Transverse colon (tissue), 4 donors: Measurements from ENCODE around the gene JAK2. TPM values are rescaled to one million over a fixed set of nuclear protein-coding genes. Genes with fewer than 3 reads are reported as not detected.

ENCODE experiments used
- DNase-seq: peaks from one replicate; pipeline ENCODE4 v3.0.0-alpha.2; 2019
- H3K27ac ChIP-seq, 4 donors: fragments of 200-600 bp; sonication (generic); 2 replicates each; pipeline ENCODE4 v1.5.1; 2016 to 2018; ENCODE audit warnings: inconsistent platforms in 4 of 4
- H3K27me3 ChIP-seq: fragments of 200-600 bp; sonication (generic); 2 replicates; pipeline ENCODE4 v1.5.1; 2017; ENCODE audit warnings: inconsistent platforms
- H3K36me3 ChIP-seq, 4 donors: fragments of 200-600 bp; sonication (generic); 2 replicates each; pipeline ENCODE4 v1.5.1; 2017 to 2019; ENCODE audit warnings: inconsistent platforms in 4 of 4
- H3K4me1 ChIP-seq, 4 donors: fragments of 200-600 bp; sonication (generic); 2 replicates each; pipeline ENCODE4 v1.5.1; 2017 to 2020; ENCODE audit warnings: inconsistent platforms in 4 of 4
- H3K4me3 ChIP-seq, 4 donors: fragments of 200-600 bp; sonication (generic); 1 replicate in 1 of 4; 2 replicates in 3 of 4; pipeline versions ENCODE4 v1.5.1 to v1.6.1; 2017 to 2019; ENCODE audit warnings: inconsistent platforms in 4 of 4
- H3K9me3 ChIP-seq, 2 donors: fragments of 200-600 bp; sonication (generic); 2 replicates each; pipeline ENCODE4 v1.5.1; 2017 to 2019; ENCODE audit warnings: inconsistent platforms in 2 of 2
- CTCF ChIP-seq, 5 experiments: fragments of 200-600 bp in 3 of 5; fragments of 450-650 bp in 2 of 5; sonication (generic) in 3 of 5; IDR thresholded peaks; 1 replicate in 2 of 5; 2 replicates in 3 of 5; pipeline ENCODE4 v1.5.1; 2016 to 2017; ENCODE audit warnings: antibody characterized with exemption in 5 of 5, inconsistent platforms in 3 of 5, mild to moderate bottlenecking in 2 of 5, moderate library complexity in 1 of 5
- EP300 ChIP-seq: sonication (generic); formaldehyde crosslinking; IDR thresholded peaks from one replicate; pipeline ENCODE4 v1.6.1; 2017; ENCODE audit warnings: antibody characterized with exemption, low read depth
- POLR2A ChIP-seq: fragments of 450-650 bp; IDR thresholded peaks from one replicate; pipeline ENCODE4 v1.6.1; 2016; ENCODE audit warnings: antibody characterized with exemption, mild to moderate bottlenecking, moderate library complexity
- POLR2AphosphoS5 ChIP-seq, 3 donors: sonication (generic); formaldehyde crosslinking; IDR thresholded peaks; one replicate each; pipeline ENCODE4 v1.6.1; 2016; ENCODE audit warnings: antibody characterized with exemption in 3 of 3
- WGBS, 2 donors: methylation state at CpG; one replicate each; pipeline ENCODE4 v1.1.5; 2018; ENCODE audit warnings: low coverage in 1 of 2; 5-methylcytosine and 5-hydroxymethylcytosine counted together
- in situ Hi-C, 4 donors: fragments of 200-750 bp; cut with MboI; loops; one replicate each; pipeline versions ENCODE4 v1.15.0 to v1.15.1; 2017; ENCODE audit warnings: low sequenced_read_pairs in 3 of 4, low pct_ligation_motif_present in 1 of 4, low pct_unique_long_range_greater_than_20kb in 1 of 4
- intact Hi-C: fragments of 100-400 bp; cut with DNase I; formaldehyde crosslinking; loops from one replicate; pipeline ENCODE4 v1.15.1; 2023; ENCODE audit warnings: low total_unique reads
- total RNA-seq, 4 donors: library from RNA; depleted of rRNA; stranded (reverse); fragments of >200 nt; gene quantifications; one replicate each; pipeline ENCODE4 v1.1.0, GENCODE V29; 2016

The JAK2 gene
- total RNA-seq, 4 donors from 2014 or later, result 8.0 to 27.6 (median 17.4) TPM

DNA sequence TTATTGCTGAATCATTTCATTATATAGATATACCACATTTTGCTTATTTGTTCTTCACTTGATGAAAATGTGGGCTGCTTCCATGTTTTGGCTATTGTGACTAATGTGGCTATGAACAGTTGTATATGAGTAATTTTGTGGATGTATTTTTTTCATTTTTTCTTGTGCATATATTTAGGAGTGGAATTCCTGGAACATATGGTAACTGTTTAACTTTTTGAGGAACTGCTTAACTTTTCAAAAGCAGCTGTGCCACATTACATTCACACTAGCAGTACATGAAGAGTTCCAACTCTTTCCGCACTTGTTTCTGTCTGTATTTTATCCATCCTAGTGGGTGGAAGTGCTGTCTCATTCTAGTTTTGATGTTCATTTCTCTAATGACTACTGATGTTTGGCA, 67.8 kb downstream of the JAK2 start:
- H3K36me3 ChIP-seq, result peaks cover 0 to 38% (median under 1%) of the 10 kb centered on the region in 4 donors
- no peak for DNase-seq
- no peaks in the 10 kb centered on the region for H3K9me3 ChIP-seq
- TF ChIP-seq CTCF (IDR thresholded peaks at IDR 0.05), result no peak
- no peak for TF ChIP-seq POLR2A
- no peak for TF ChIP-seq POLR2AphosphoS5 (IDR thresholded peaks at IDR 0.05)
- no peak for TF ChIP-seq EP300
- no peak overlapping the region for H3K4me3 ChIP-seq
- no peak overlapping the region for H3K27ac ChIP-seq
- no peaks in the 10 kb centered on the region for H3K27me3 ChIP-seq
- in situ Hi-C loops, result no loop called here
- 84% methylated on average over 1 of the region's 1 CpG; no CpG with 5 or more reads in 1 of the 2 donors for WGBS, 2 donors
- H3K4me1 ChIP-seq, result no peaks in the 10 kb centered on the region
- intact Hi-C loops, result no loop called here

DNA sequence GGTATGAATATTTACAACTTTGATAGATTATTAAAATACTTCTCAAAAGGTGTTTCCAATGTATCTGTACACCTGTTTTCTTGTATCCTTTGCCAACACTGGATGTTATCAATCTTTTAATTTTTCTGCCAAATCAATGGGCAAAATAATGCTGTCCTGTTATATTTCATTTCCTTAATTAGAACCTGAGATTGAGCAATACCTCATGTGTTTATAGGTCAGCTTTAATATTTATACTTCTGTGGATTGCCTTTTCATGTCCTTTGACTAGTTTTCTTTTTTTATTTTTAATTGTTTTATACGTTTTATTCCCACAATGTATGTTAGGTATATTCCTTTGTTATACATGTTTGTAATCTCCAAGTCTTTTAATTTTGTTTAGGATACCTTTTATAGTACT, 77.6 kb downstream of the JAK2 start:
- intact Hi-C loops (no loop called here), in situ Hi-C loops (no loop called here)
- H3K4me3 ChIP-seq, result no peak overlapping the region
- DNase-seq, result no peak
- no peaks in the 10 kb centered on the region for H3K9me3 ChIP-seq
- no peak overlapping the region for H3K27ac ChIP-seq
- peaks cover 0 to 20% (median 4%) of the 10 kb centered on the region in 4 donors for H3K36me3 ChIP-seq
- 41 to 48% methylated on average over 1 of the region's 1 CpG for WGBS, 2 donors
- no peaks in the 10 kb centered on the region for H3K4me1 ChIP-seq
- no peak for TF ChIP-seq POLR2A
- no peak for TF ChIP-seq CTCF (IDR thresholded peaks at IDR 0.05)
- no peak for TF ChIP-seq EP300
- TF ChIP-seq POLR2AphosphoS5 (IDR thresholded peaks at IDR 0.05), result no peak
- H3K27me3 ChIP-seq, result no peaks in the 10 kb centered on the region

DNA sequence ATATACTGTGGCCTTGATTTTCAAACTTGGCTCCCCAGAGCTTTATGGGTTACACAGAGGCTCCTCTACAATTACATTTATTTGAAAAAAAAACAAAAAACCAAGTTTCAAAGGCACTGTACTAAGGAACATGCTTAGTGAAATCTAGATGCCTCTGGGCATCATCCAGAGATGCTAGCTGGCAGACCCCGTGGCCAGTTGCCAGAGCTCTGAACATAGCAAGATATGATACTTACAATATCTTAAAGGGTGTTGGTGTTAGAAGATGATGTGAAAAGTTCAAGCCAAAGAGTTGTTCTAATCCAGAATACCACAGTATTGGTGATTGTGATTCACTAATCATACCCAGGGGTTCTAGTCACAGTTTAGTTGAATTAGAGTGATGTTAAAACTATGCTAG, 87.8 kb downstream of the JAK2 start:
- H3K27me3 ChIP-seq, result no peaks in the 10 kb centered on the region
- no peak for DNase-seq
- H3K4me3 ChIP-seq, result no peak overlapping the region
- no peak overlapping the region for H3K27ac ChIP-seq
- WGBS, 2 donors, result 93 to 100% methylated on average over 1 of the region's 1 CpG
- in situ Hi-C loops, result no loop called here
- no peaks in the 10 kb centered on the region for H3K4me1 ChIP-seq
- TF ChIP-seq EP300, result no peak
- TF ChIP-seq POLR2AphosphoS5 (IDR thresholded peaks at IDR 0.05), result no peak
- TF ChIP-seq CTCF (IDR thresholded peaks at IDR 0.05), result no peak
- TF ChIP-seq POLR2A, result no peak
- intact Hi-C loops, result no loop called here
- H3K36me3 ChIP-seq, result peaks cover 0 to 63% (median 23%) of the 10 kb centered on the region in 4 donors
- no peaks in the 10 kb centered on the region for H3K9me3 ChIP-seq

DNA sequence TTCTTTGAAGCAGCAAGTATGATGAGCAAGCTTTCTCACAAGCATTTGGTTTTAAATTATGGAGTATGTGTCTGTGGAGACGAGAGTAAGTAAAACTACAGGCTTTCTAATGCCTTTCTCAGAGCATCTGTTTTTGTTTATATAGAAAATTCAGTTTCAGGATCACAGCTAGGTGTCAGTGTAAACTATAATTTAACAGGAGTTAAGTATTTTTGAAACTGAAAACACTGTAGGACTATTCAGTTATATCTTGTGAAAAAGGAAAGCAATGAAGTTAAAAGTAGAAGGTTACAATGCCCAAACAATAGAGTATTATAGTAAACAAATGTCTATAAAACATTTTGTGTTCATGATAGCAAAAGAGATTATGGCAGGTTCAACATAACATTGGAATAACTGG, 88.6 kb downstream of the JAK2 start:
- TF ChIP-seq POLR2A (no peak), POLR2AphosphoS5 (IDR thresholded peaks at IDR 0.05) (no peak), CTCF (IDR thresholded peaks at IDR 0.05) (no peak), EP300 (no peak)
- Histone ChIP-seq H3K4me1 (no peaks in the 10 kb centered on the region), H3K27me3 (no peaks in the 10 kb centered on the region), H3K4me3 (no peak overlapping the region), H3K9me3 (no peaks in the 10 kb centered on the region), H3K36me3 (peaks cover 0 to 63% (median 21%) of the 10 kb centered on the region in 4 donors), H3K27ac (no peak overlapping the region)
- in situ Hi-C loops (no loop called here), intact Hi-C loops (no loop called here)
- no peak for DNase-seq
- 54 to 82% methylated on average over 1 of the region's 1 CpG for WGBS, 2 donors
